GM23338 (cell line): ENCODE measurements around the gene CHMP3. TPM values are rescaled to one million over a fixed set of nuclear protein-coding genes. Genes with fewer than 3 reads are reported as not detected.

ENCODE experiments used
- ATAC-seq: fragments of 200-7000 bp; cut with Tn5 transposase; 3 replicates; pipeline ENCODE4 v1.9.1; 2020
- DNase-seq: peaks from one replicate; pipeline ENCODE4 v3.0.0-alpha.2; 2015; ENCODE audit warnings: low spot score
- H2AFZ ChIP-seq: fragments of 200-600 bp; sonication (generic); 2 replicates; pipeline ENCODE4 v1.8.0; 2016; ENCODE audit warnings: antibody characterized with exemption, mild to moderate bottlenecking, moderate library complexity
- H3F3A ChIP-seq: fragments of 200-600 bp; sonication (generic); replicated peaks from 2 replicates; pipeline ENCODE4 v1.8.0; 2017; ENCODE audit warnings: antibody characterized with exemption, mixed run types, low read depth
- H3K27ac ChIP-seq: fragments of 200-600 bp; sonication (generic); 2 replicates; pipeline ENCODE4 v1.6.1; 2016; ENCODE audit warnings: low read depth
- H3K27me3 ChIP-seq: fragments of 200-600 bp; sonication (generic); 2 replicates; pipeline ENCODE4 v1.8.0; 2016; ENCODE audit warnings: mild to moderate bottlenecking, mixed run types, moderate library complexity; ENCODE audit not compliant: insufficient read depth
- H3K36me3 ChIP-seq: fragments of 200-600 bp; sonication (generic); 2 replicates; pipeline ENCODE4 v1.8.0; 2016; ENCODE audit warnings: mild to moderate bottlenecking; ENCODE audit not compliant: insufficient read depth
- H3K4me1 ChIP-seq: fragments of 200-600 bp; sonication (generic); 2 replicates; pipeline ENCODE4 v1.8.0; 2016; ENCODE audit warnings: mild to moderate bottlenecking, moderate library complexity; ENCODE audit not compliant: insufficient read depth
- H3K4me2 ChIP-seq: fragments of 200-600 bp; sonication (generic); 2 replicates; pipeline ENCODE4 v1.7.1; 2017; ENCODE audit warnings: mixed run types
- H3K4me3 ChIP-seq: fragments of 200-600 bp; sonication (generic); 2 replicates; pipeline ENCODE4 v1.6.1; 2016; ENCODE audit warnings: mixed run types
- H3K79me2 ChIP-seq: fragments of 200-600 bp; sonication (generic); replicated peaks from 2 replicates; pipeline ENCODE4 v1.8.0; 2017; ENCODE audit warnings: mild to moderate bottlenecking; ENCODE audit not compliant: insufficient read depth
- H3K9me2 ChIP-seq: fragments of 200-600 bp; sonication (generic); 2 replicates; pipeline ENCODE4 v1.8.0; 2017; ENCODE audit not compliant: insufficient read depth
- H4K20me1 ChIP-seq: fragments of 200-600 bp; sonication (generic); replicated peaks from 2 replicates; pipeline ENCODE4 v1.8.0; 2017; ENCODE audit warnings: mild to moderate bottlenecking; ENCODE audit not compliant: insufficient read depth
- H3K27ac Mint-ChIP-seq: 2 replicates; pipeline ENCODE4 v1.8.0; 2020; ENCODE audit warnings: inconsistent platforms, mild to moderate bottlenecking, moderate library complexity, mixed read lengths
- H3K27me3 Mint-ChIP-seq: 3 replicates; pipeline ENCODE4 v1.8.0; 2022; ENCODE audit warnings: low read depth, mild to moderate bottlenecking, moderate library complexity, mixed read lengths, inconsistent platforms; ENCODE audit not compliant: insufficient read depth, poor library complexity
- H3K36me3 Mint-ChIP-seq: 3 replicates; pipeline ENCODE4 v1.8.0; 2021; ENCODE audit warnings: low read depth, mild to moderate bottlenecking, inconsistent platforms, moderate library complexity, mixed read lengths
- H3K4me1 Mint-ChIP-seq: 3 replicates; pipeline ENCODE4 v1.8.0; 2020; ENCODE audit warnings: mild to moderate bottlenecking, inconsistent platforms, mixed read lengths
- H3K4me3 Mint-ChIP-seq: 3 replicates; pipeline ENCODE4 v1.8.0; 2021; ENCODE audit warnings: moderate library complexity, mild to moderate bottlenecking, inconsistent platforms, mixed read lengths
- H3K9me3 Mint-ChIP-seq: 3 replicates; pipeline ENCODE4 v1.8.0; 2020; ENCODE audit warnings: moderate library complexity, mild to moderate bottlenecking, inconsistent platforms, mixed read lengths
- EZH2 ChIP-seq: fragments of 200-600 bp; sonication (generic); IDR thresholded peaks from one replicate; pipeline ENCODE4 v1.8.0; 2017; ENCODE audit warnings: antibody characterized with exemption, mild to moderate bottlenecking, low read depth; ENCODE audit not compliant: unreplicated experiment
- JUNB ChIP-seq: IDR thresholded peaks from one replicate; pipeline ENCODE4 v1.6.1; 2016; ENCODE audit warnings: antibody characterized with exemption; ENCODE audit not compliant: unreplicated experiment
- STAT1 ChIP-seq: IDR thresholded peaks from one replicate; pipeline ENCODE4 v1.6.1; 2016; ENCODE audit warnings: antibody characterized with exemption; ENCODE audit not compliant: unreplicated experiment
- ZNF114 ChIP-seq: fragments of 250-450 bp; sonication (Bioruptor Pico); IDR thresholded peaks from 2 replicates; pipeline ENCODE4 v1.5.0; 2020; ENCODE audit warnings: mild to moderate bottlenecking, moderate library complexity
- ZNF331 ChIP-seq: fragments of 250-450 bp; sonication (Bioruptor Pico); IDR thresholded peaks from 2 replicates; pipeline ENCODE4 v1.5.0; 2020; ENCODE audit warnings: low read depth, mild to moderate bottlenecking, moderate library complexity
- polyA plus RNA-seq: library from polyadenylated mRNA; unstranded; fragments of >200 nt; fragmentation: Nextera tagmentation; extraction: Ambion mirVana; gene quantifications from 2 replicates; pipeline ENCODE4 v1.2.1, GENCODE V29; 2016
- total RNA-seq: library from RNA; depleted of rRNA; stranded (reverse); fragments of >200 nt; shearing (Covaris generic); gene quantifications from 2 replicates; pipeline ENCODE4 v1.2.3, GENCODE V29; 2014
- TF ChIP-seq, protein P1 (sequence below): fragments of 250-450 bp; sonication (Bioruptor Pico); IDR thresholded peaks from 2 replicates; pipeline ENCODE4 v1.5.0; 2020; ENCODE audit warnings: mild to moderate bottlenecking, moderate library complexity

Gene CHMP3
- total and polyA plus RNA-seq, 2 experiments from 2014 or later = 15.5 to 15.6 TPM

- H3K27ac Mint-ChIP-seq = 0 out of 2 replicates have a peak overlapping the region, but pooled peaks have one; percentile 21
- H4K20me1 ChIP-seq = peaks cover 5% of the 10 kb centered on the region
These were observed 83.1 kb downstream of the CHMP3 start for GRCh38 chr2:86480105-86480504.

More at GRCh38 chr2:86480105-86480504, 83.1 kb downstream of the CHMP3 start:
- peaks cover 51% of the 10 kb centered on the region for H3K36me3 Mint-ChIP-seq
- peaks cover 20% of the 10 kb centered on the region for H3K4me1 Mint-ChIP-seq
- no peaks in the 10 kb centered on the region for H3F3A ChIP-seq
- H3K79me2 ChIP-seq = no peaks in the 10 kb centered on the region
- H3K9me2 ChIP-seq = no peaks in the 10 kb centered on the region
- H3K4me3 Mint-ChIP-seq = no peak overlapping the region
- no peak overlapping the region for H2AFZ ChIP-seq
- H3K27ac ChIP-seq = no peak overlapping the region
- TF ChIP-seq JUNB = no peak
- TF ChIP-seq, protein P1, sequence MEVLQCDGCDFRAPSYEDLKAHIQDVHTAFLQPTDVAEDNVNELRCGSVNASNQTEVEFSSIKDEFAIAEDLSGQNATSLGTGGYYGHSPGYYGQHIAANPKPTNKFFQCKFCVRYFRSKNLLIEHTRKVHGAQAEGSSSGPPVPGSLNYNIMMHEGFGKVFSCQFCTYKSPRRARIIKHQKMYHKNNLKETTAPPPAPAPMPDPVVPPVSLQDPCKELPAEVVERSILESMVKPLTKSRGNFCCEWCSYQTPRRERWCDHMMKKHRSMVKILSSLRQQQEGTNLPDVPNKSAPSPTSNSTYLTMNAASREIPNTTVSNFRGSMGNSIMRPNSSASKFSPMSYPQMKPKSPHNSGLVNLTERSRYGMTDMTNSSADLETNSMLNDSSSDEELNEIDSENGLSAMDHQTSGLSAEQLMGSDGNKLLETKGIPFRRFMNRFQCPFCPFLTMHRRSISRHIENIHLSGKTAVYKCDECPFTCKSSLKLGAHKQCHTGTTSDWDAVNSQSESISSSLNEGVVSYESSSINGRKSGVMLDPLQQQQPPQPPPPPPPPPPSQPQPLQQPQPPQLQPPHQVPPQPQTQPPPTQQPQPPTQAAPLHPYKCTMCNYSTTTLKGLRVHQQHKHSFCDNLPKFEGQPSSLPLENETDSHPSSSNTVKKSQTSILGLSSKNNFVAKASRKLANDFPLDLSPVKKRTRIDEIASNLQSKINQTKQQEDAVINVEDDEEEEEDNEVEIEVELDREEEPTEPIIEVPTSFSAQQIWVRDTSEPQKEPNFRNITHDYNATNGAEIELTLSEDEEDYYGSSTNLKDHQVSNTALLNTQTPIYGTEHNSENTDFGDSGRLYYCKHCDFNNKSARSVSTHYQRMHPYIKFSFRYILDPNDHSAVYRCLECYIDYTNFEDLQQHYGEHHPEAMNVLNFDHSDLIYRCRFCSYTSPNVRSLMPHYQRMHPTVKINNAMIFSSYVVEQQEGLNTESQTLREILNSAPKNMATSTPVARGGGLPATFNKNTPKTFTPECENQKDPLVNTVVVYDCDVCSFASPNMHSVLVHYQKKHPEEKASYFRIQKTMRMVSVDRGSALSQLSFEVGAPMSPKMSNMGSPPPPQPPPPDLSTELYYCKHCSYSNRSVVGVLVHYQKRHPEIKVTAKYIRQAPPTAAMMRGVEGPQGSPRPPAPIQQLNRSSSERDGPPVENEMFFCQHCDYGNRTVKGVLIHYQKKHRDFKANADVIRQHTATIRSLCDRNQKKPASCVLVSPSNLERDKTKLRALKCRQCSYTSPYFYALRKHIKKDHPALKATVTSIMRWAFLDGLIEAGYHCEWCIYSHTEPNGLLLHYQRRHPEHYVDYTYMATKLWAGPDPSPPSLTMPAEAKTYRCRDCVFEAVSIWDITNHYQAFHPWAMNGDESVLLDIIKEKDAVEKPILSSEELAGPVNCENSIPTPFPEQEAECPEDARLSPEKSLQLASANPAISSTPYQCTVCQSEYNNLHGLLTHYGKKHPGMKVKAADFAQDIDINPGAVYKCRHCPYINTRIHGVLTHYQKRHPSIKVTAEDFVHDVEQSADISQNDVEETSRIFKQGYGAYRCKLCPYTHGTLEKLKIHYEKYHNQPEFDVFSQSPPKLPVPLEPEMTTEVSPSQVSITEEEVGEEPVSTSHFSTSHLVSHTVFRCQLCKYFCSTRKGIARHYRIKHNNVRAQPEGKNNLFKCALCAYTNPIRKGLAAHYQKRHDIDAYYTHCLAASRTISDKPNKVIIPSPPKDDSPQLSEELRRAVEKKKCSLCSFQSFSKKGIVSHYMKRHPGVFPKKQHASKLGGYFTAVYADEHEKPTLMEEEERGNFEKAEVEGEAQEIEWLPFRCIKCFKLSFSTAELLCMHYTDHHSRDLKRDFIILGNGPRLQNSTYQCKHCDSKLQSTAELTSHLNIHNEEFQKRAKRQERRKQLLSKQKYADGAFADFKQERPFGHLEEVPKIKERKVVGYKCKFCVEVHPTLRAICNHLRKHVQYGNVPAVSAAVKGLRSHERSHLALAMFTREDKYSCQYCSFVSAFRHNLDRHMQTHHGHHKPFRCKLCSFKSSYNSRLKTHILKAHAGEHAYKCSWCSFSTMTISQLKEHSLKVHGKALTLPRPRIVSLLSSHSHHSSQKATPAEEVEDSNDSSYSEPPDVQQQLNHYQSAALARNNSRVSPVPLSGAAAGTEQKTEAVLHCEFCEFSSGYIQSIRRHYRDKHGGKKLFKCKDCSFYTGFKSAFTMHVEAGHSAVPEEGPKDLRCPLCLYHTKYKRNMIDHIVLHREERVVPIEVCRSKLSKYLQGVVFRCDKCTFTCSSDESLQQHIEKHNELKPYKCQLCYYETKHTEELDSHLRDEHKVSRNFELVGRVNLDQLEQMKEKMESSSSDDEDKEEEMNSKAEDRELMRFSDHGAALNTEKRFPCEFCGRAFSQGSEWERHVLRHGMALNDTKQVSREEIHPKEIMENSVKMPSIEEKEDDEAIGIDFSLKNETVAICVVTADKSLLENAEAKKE (CRISPR knock-in tag) = no peak
- TF ChIP-seq EZH2 = no peak
- TF ChIP-seq ZNF114 (CRISPR knock-in tag) = no peak
- TF ChIP-seq ZNF331 = no peak
- TF ChIP-seq STAT1 = no peak
- H3K4me2 ChIP-seq = no peak overlapping the region
- H3K36me3 ChIP-seq = peaks cover 14% of the 10 kb centered on the region
- DNase-seq (no peak), ATAC-seq (no peak)
- peaks cover 3% of the 10 kb centered on the region for H3K27me3 Mint-ChIP-seq
- H3K27me3 ChIP-seq = no peaks in the 10 kb centered on the region
- H3K9me3 Mint-ChIP-seq = no peaks in the 10 kb centered on the region
- no peak overlapping the region for H3K4me3 ChIP-seq
- no peaks in the 10 kb centered on the region for H3K4me1 ChIP-seq
